Glutamatergic neuron (in vitro differentiated cells): ENCODE data around the gene GPR18. TPM values are rescaled to one million over a fixed set of nuclear protein-coding genes. Genes with fewer than 3 reads are reported as not detected.

Experiments used
- DNase-seq: peaks from one replicate; pipeline ENCODE4 v3.0.0; 2022
- H3K27ac Mint-ChIP-seq: one replicate; pipeline ENCODE4 v1.8.0; 2020; ENCODE audit warnings: mild to moderate bottlenecking, mixed read lengths, inconsistent platforms; ENCODE audit not compliant: unreplicated experiment
- H3K27me3 Mint-ChIP-seq: one replicate; pipeline ENCODE4 v1.8.0; 2020; ENCODE audit warnings: mild to moderate bottlenecking, moderate library complexity, mixed read lengths, inconsistent platforms; ENCODE audit not compliant: unreplicated experiment
- H3K36me3 Mint-ChIP-seq: one replicate; pipeline ENCODE4 v1.8.0; 2020; ENCODE audit warnings: mild to moderate bottlenecking, mixed read lengths, inconsistent platforms; ENCODE audit not compliant: unreplicated experiment
- H3K4me1 Mint-ChIP-seq: one replicate; pipeline ENCODE4 v1.8.0; 2020; ENCODE audit warnings: mild to moderate bottlenecking, low read depth, mixed read lengths, inconsistent platforms; ENCODE audit not compliant: unreplicated experiment
- H3K4me3 Mint-ChIP-seq: one replicate; pipeline ENCODE4 v1.8.0; 2020; ENCODE audit warnings: mild to moderate bottlenecking, mixed read lengths, inconsistent platforms; ENCODE audit not compliant: unreplicated experiment
- H3K9me3 Mint-ChIP-seq: one replicate; pipeline ENCODE4 v1.8.0; 2020; ENCODE audit warnings: mild to moderate bottlenecking, moderate library complexity, mixed read lengths, inconsistent platforms; ENCODE audit not compliant: unreplicated experiment
- CTCF ChIP-seq: fragments of 200-600 bp; sonication (generic); IDR thresholded peaks from one replicate; pipeline ENCODE4 v1.5.0; 2021; ENCODE audit not compliant: partially characterized antibody, unreplicated experiment
- total RNA-seq: library from RNA; stranded (reverse); fragmentation: NEBNext Ultra II Directional; extraction: Animal tissue kit (Norgen Biotek cat#: 25700); gene quantifications from one replicate; pipeline ENCODE4 v1.2.1, GENCODE V29; 2021; ENCODE audit not compliant: unreplicated experiment

The GPR18 gene
- total RNA-seq, 1 donor from 2014 or later, result not detected

GRCh38 chr13:99293178-99293577 lies 35.0 kb upstream of the GPR18 start:
- no peak for DNase-seq
- Mint-ChIP-seq H3K4me3 (no peak overlapping the region), H3K27me3 (peaks cover 1% of the 10 kb centered on the region), H3K4me1 (peaks cover 5% of the 10 kb centered on the region), H3K36me3 (no peaks in the 10 kb centered on the region), H3K9me3 (no peaks in the 10 kb centered on the region), H3K27ac (no peak overlapping the region)
- no peak for TF ChIP-seq CTCF

GRCh38 chr13:99290894-99291293 lies 32.7 kb upstream of the GPR18 start:
- Mint-ChIP-seq H3K27me3 (peaks cover 3% of the 10 kb centered on the region), H3K36me3 (no peaks in the 10 kb centered on the region), H3K9me3 (no peaks in the 10 kb centered on the region), H3K27ac (no peak overlapping the region), H3K4me3 (no peak overlapping the region), H3K4me1 (peaks cover 5% of the 10 kb centered on the region)
- no peak for TF ChIP-seq CTCF
- no peak for DNase-seq

GRCh38 chr13:99289674-99290337 lies 31.6 kb upstream of the GPR18 start:
- H3K9me3 Mint-ChIP-seq, result no peaks in the 10 kb centered on the region
- no peak overlapping the region for H3K27ac Mint-ChIP-seq
- no peak for TF ChIP-seq CTCF
- no peak overlapping the region for H3K4me3 Mint-ChIP-seq
- H3K4me1 Mint-ChIP-seq, result no peaks in the 10 kb centered on the region
- H3K27me3 Mint-ChIP-seq, result peaks cover 3% of the 10 kb centered on the region
- H3K36me3 Mint-ChIP-seq, result no peaks in the 10 kb centered on the region
- no peak for DNase-seq

GRCh38 chr13:99289271-99289670 lies 31.1 kb upstream of the GPR18 start:
- no peak for DNase-seq
- Mint-ChIP-seq H3K4me3 (no peak overlapping the region), H3K4me1 (no peaks in the 10 kb centered on the region), H3K27me3 (peaks cover 3% of the 10 kb centered on the region), H3K27ac (no peak overlapping the region), H3K9me3 (no peaks in the 10 kb centered on the region), H3K36me3 (no peaks in the 10 kb centered on the region)
- no peak for TF ChIP-seq CTCF

GRCh38 chr13:99288089-99288488 lies 29.9 kb upstream of the GPR18 start:
- Mint-ChIP-seq H3K9me3 (no peaks in the 10 kb centered on the region), H3K4me3 (no peak overlapping the region), H3K27ac (no peak overlapping the region), H3K27me3 (peaks cover 3% of the 10 kb centered on the region), H3K36me3 (no peaks in the 10 kb centered on the region), H3K4me1 (no peaks in the 10 kb centered on the region)
- DNase-seq, result no peak
- TF ChIP-seq CTCF, result no peak
